Neuronal stem cell (in vitro differentiated cells): Measurements from ENCODE around the gene PLIN5.
A peak's percentile ranks its signal among the peaks of the same experiment; 100 is the strongest.

Source experiments
- DNase-seq: peaks from one replicate; pipeline ENCODE4 v3.0.0-alpha.2; 2013; ENCODE audit warnings: low spot score
- H2AFZ ChIP-seq: one replicate; pipeline ENCODE4 v1.6.1; 2013; ENCODE audit warnings: mild to moderate bottlenecking, low read length, inconsistent platforms
- H2AK5ac ChIP-seq: 2 replicates; pipeline ENCODE4 v1.6.1; 2013; ENCODE audit warnings: low read depth, mild to moderate bottlenecking, inconsistent platforms, low read length, moderate library complexity, mixed read lengths
- H2BK120ac ChIP-seq: 2 replicates; pipeline ENCODE4 v1.6.1; 2013; ENCODE audit warnings: low read depth, mild to moderate bottlenecking, inconsistent platforms, low read length, moderate library complexity, mixed read lengths
- H2BK12ac ChIP-seq: one replicate; pipeline ENCODE4 v1.6.1; 2013; ENCODE audit warnings: low read length, inconsistent platforms
- H2BK15ac ChIP-seq: 2 replicates; pipeline ENCODE4 v1.6.1; 2013; ENCODE audit warnings: mild to moderate bottlenecking, low read length, inconsistent platforms, mixed read lengths
- H2BK5ac ChIP-seq: one replicate; pipeline ENCODE4 v1.6.1; 2013; ENCODE audit warnings: inconsistent platforms, mild to moderate bottlenecking, low read length, moderate library complexity
- H3K14ac ChIP-seq: one replicate; pipeline ENCODE4 v1.6.1; 2013; ENCODE audit warnings: low read length, inconsistent platforms
- H3K18ac ChIP-seq: 2 replicates; pipeline ENCODE4 v1.6.1; 2013; ENCODE audit warnings: low read length, inconsistent platforms
- H3K23ac ChIP-seq: 2 replicates; pipeline ENCODE4 v1.6.1; 2013; ENCODE audit warnings: low read depth, mild to moderate bottlenecking, mixed read lengths, low read length, inconsistent platforms; ENCODE audit not compliant: poor library complexity
- H3K27ac ChIP-seq: replicated peaks from 3 replicates; pipeline ENCODE4 v1.5.1; 2013; ENCODE audit warnings: low read length, inconsistent platforms
- H3K27me3 ChIP-seq, 3 experiments: 2 replicates each; pipeline ENCODE4 v1.6.1; 2013; ENCODE audit warnings: low read length in 3 of 3, mild to moderate bottlenecking in 2 of 3, inconsistent platforms in 1 of 3, low read depth in 1 of 3, mixed read lengths in 1 of 3, moderate library complexity in 1 of 3; ENCODE audit not compliant: control insufficient read depth in 3 of 3, insufficient read depth in 3 of 3
- H3K36me3 ChIP-seq, 2 donors: replicated peaks in 1 of 2; 2 replicates each; pipeline ENCODE4 v1.6.1; 2013; ENCODE audit warnings: low read length in 2 of 2; ENCODE audit not compliant: control insufficient read depth in 2 of 2, insufficient read depth in 2 of 2
- H3K4ac ChIP-seq: 2 replicates; pipeline ENCODE4 v1.6.1; 2013; ENCODE audit warnings: inconsistent platforms, mild to moderate bottlenecking, low read length, moderate library complexity
- H3K4me1 ChIP-seq, 2 donors: 1 replicate in 1 of 2; 2 replicates in 1 of 2; pipeline ENCODE4 v1.6.1; 2013; ENCODE audit warnings: low read length in 2 of 2, low read depth in 1 of 2; ENCODE audit not compliant: control insufficient read depth in 2 of 2, insufficient read depth in 1 of 2
- H3K4me2 ChIP-seq: one replicate; pipeline ENCODE4 v1.6.1; 2013; ENCODE audit warnings: mild to moderate bottlenecking, low read length, inconsistent platforms; ENCODE audit not compliant: insufficient read depth, poor library complexity, severe bottlenecking
- H3K4me3 ChIP-seq, 2 donors: 2 replicates each; pipeline ENCODE4 v1.5.1; 2013; ENCODE audit warnings: low read length in 2 of 2, mild to moderate bottlenecking in 2 of 2, inconsistent platforms in 1 of 2, moderate library complexity in 1 of 2
- H3K79me1 ChIP-seq: one replicate; pipeline ENCODE4 v1.6.1; 2013; ENCODE audit warnings: low read depth, mild to moderate bottlenecking, inconsistent platforms, low read length, moderate library complexity
- H3K9ac ChIP-seq: one replicate; pipeline ENCODE4 v1.6.1; 2013; ENCODE audit warnings: mild to moderate bottlenecking, low read depth, low read length, inconsistent platforms; ENCODE audit not compliant: poor library complexity
- H3K9me3 ChIP-seq, 2 donors: replicated peaks in 1 of 2; 2 replicates each; pipeline versions ENCODE3 to v1.6.1; 2013; ENCODE audit warnings: low read length in 2 of 2, mild to moderate bottlenecking in 2 of 2, inconsistent platforms in 1 of 2, low read depth in 1 of 2, mixed read lengths in 1 of 2, moderate library complexity in 1 of 2; ENCODE audit not compliant: control insufficient read depth in 2 of 2, insufficient read depth in 1 of 2
- H4K8ac ChIP-seq: one replicate; pipeline ENCODE4 v1.6.1; 2013; ENCODE audit warnings: low read depth, mild to moderate bottlenecking, inconsistent platforms, low read length, moderate library complexity
- H4K91ac ChIP-seq: one replicate; pipeline ENCODE4 v1.6.1; 2013; ENCODE audit warnings: low read length, low read depth, mild to moderate bottlenecking, inconsistent platforms; ENCODE audit not compliant: poor library complexity
- WGBS, 2 donors: extraction: QIAGEN DNeasy Blood & Tissue Kit; methylation state at CpG; one replicate each; pipeline ENCODE4 v1.1.7; 2013; ENCODE audit warnings: missing lambda C conversion rate in 2 of 2, mixed read lengths in 1 of 2; ENCODE audit not compliant: insufficient read length in 2 of 2, insufficient replicate concordance in 1 of 2; ENCODE audit errors: extremely low coverage in 2 of 2; 5-methylcytosine and 5-hydroxymethylcytosine counted together

The PLIN5 gene

DNA sequence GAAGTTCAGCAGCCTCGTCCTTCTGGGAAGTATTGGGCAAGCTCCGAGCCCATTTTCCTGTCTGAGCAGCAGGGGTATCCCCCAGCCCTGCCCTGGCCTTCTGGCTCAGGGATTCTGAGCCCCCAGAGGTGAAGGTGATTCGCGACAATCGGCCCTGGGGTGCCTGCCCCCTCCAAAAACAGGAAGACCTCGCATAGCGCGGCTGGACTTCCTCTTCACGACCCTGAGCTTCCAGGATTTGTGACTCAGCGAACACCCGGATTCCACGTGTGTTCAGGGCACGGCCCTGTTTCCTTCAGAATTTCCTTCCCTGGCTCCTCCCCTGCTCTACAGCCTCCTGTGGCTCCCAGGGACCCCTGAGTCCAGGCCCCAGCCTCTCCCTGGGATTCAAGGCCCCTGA, 24.5 kb upstream of the PLIN5 start, which contains the start of gene SEMA6B:
TSS of gene SEMA6B (minus strand) at position 116 of the 400 bp plus-strand sequence. CDS start 1,227 bp downstream, outside the sequence.
- Histone ChIP-seq H2AFZ (no peak within 1 kb of the TSS), H4K91ac (no peak within 1 kb of the TSS), H3K36me3 (peaks cover 14 to 15% of the 10 kb centered on the region in 2 donors), H3K9ac (no peak within 1 kb of the TSS), H2BK15ac (no peak within 1 kb of the TSS), H3K27me3 (peaks cover 0 to 2% (median 0%) of the 10 kb centered on the region in 3 experiments), H3K14ac (no peak within 1 kb of the TSS), H3K18ac (no peak within 1 kb of the TSS), H3K9me3 (no peaks in the 10 kb centered on the region), H4K8ac (no peak within 1 kb of the TSS), H3K4ac (no peak within 1 kb of the TSS), H3K23ac (no peak within 1 kb of the TSS), H3K4me1 (no peaks in the 10 kb centered on the region), H3K4me3 (peak within 1 kb of the TSS in 1 of 2 donors; percentile 68), H3K4me2 (no peak within 1 kb of the TSS), H2AK5ac (no peak within 1 kb of the TSS), H2BK5ac (no peak within 1 kb of the TSS), H2BK12ac (no peak within 1 kb of the TSS), H2BK120ac (no peak within 1 kb of the TSS), H3K27ac (no peak within 1 kb of the TSS), H3K79me1 (peaks cover 3% of the 10 kb centered on the region)
- DNase-seq: no peak
- no CpG with 5 or more reads among the region's 13 CpGs for WGBS, 2 donors

- Histone ChIP-seq H3K23ac (peak overlapping the region; percentile 21), H4K91ac (no peak overlapping the region), H4K8ac (peak overlapping the region; percentile 99), H2AK5ac (peak overlapping the region; percentile 92), H3K27me3 (peaks cover 0 to 2% (median 0%) of the 10 kb centered on the region in 3 experiments), H2BK120ac (no peak overlapping the region), H3K4me2 (no peak overlapping the region), H3K36me3 (peaks cover 25 to 27% of the 10 kb centered on the region in 2 donors), H3K4me3 (no peak overlapping the region), H3K27ac (no peak overlapping the region), H3K79me1 (peaks cover 3% of the 10 kb centered on the region), H2AFZ (no peak overlapping the region), H3K9ac (no peak overlapping the region), H3K14ac (no peak overlapping the region), H3K4ac (no peak overlapping the region), H2BK15ac (no peak overlapping the region), H3K9me3 (no peaks in the 10 kb centered on the region), H2BK12ac (no peak overlapping the region), H3K18ac (peak overlapping the region; percentile 85), H3K4me1 (no peaks in the 10 kb centered on the region), H2BK5ac (peak overlapping the region; percentile 53)
- DNase-seq: no peak
- WGBS, 2 donors: no CpG with 5 or more reads among the region's 44 CpGs
Observed at GRCh38 chr19:4557971-4558941, 23.2 kb upstream of the PLIN5 start.

DNA sequence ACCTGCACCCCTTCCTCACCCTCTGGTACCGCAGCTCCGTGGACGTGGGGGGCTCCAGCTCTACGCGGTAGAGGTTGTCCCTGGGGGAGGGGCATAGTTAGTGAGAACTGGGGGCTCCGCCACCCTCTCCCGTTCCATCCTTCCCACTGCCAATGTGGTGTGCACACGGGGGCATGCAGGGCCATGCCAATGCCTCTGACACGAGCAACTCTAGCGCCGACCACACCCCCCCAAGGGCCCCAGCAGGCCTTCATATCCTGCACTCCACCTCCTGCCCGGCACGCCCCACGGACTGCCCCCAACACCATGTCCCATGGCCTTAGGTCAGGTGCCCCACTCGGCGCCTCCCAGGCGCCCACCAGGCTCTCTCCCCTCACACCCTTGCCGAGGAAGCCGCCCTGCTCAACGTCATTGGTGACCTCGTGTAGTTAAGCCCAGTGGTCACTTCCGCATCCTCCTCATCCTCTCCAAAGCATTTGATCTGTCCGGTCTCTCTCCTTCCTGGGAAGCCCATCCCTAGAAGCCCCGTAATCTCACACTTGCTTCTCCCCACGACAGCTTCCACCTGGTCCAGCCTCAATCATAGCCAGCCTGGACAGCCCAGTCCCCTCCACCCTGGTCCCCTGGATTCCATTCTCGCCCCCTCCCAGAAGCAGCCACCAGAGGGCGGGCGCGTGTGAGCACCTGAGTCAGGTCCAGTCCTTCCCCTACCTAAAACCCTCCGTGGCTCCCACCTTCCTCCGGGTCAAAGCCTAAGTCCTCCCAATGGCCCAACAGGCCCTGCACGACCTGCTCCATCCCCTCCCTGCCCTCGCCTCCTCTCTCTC, 22.3 kb upstream of the PLIN5 start:
- no peak overlapping the region for H2BK15ac ChIP-seq
- H3K9ac ChIP-seq: peak overlapping the region; percentile 72
- no peak overlapping the region for H3K4me3 ChIP-seq
- H3K4ac ChIP-seq: no peak overlapping the region
- no peak for DNase-seq
- no peak overlapping the region for H4K91ac ChIP-seq
- peaks cover 0 to 2% (median 0%) of the 10 kb centered on the region in 3 experiments for H3K27me3 ChIP-seq
- H3K18ac ChIP-seq: peak overlapping the region; percentile 57
- no peak overlapping the region for H3K27ac ChIP-seq
- no peak overlapping the region for H4K8ac ChIP-seq
- H2BK120ac ChIP-seq: no peak overlapping the region
- H3K23ac ChIP-seq: no peak overlapping the region
- H2AK5ac ChIP-seq: peak overlapping the region; percentile 15
- no peaks in the 10 kb centered on the region for H3K9me3 ChIP-seq
- H3K14ac ChIP-seq: no peak overlapping the region
- WGBS, 2 donors: no CpG with 5 or more reads among the region's 33 CpGs
- no peak overlapping the region for H3K4me2 ChIP-seq
- H2BK5ac ChIP-seq: no peak overlapping the region
- peaks cover 34 to 36% of the 10 kb centered on the region in 2 donors for H3K36me3 ChIP-seq
- H3K4me1 ChIP-seq: no peaks in the 10 kb centered on the region
- H3K79me1 ChIP-seq: peaks cover 3% of the 10 kb centered on the region
- no peak overlapping the region for H2BK12ac ChIP-seq
- no peak overlapping the region for H2AFZ ChIP-seq
